WTC11 (cell line): ENCODE results near the gene SEPTIN8. TPM values are rescaled to one million over a fixed set of nuclear protein-coding genes. Genes with fewer than 3 reads are reported as not detected.

Experiments used
- ATAC-seq: fragments of 200-7000 bp; cut with Tn5 transposase; 2 replicates; pipeline ENCODE4 v1.10.0; 2021; ENCODE audit warnings: mild to moderate bottlenecking, moderate library complexity
- CTCF ChIA-PET: fragments of 300-600 bp; sonication (Branson Sonifier 250); formaldehyde crosslinking; loops from one replicate; lab custom pipeline; 2021; ENCODE audit warnings: antibody characterized with exemption; lab: Charles Lee
- POLR2A ChIA-PET: fragments of 350-600 bp; sonication (Branson Sonifier 250); formaldehyde crosslinking; loops from one replicate; lab custom pipeline; 2021; ENCODE audit warnings: antibody characterized with exemption; lab: Charles Lee
- DNase-seq: peaks from one replicate; pipeline ENCODE4 v3.0.0; 2021; ENCODE audit warnings: low spot score
- H3K27ac Mint-ChIP-seq: 2 replicates; pipeline ENCODE4 v1.8.0; 2021; ENCODE audit warnings: mixed read lengths
- H3K27me3 Mint-ChIP-seq: 2 replicates; pipeline ENCODE4 v1.8.0; 2021; ENCODE audit warnings: low read depth, mild to moderate bottlenecking, moderate library complexity, mixed read lengths
- H3K36me3 Mint-ChIP-seq: 2 replicates; pipeline ENCODE4 v1.8.0; 2021; ENCODE audit warnings: mixed read lengths
- H3K4me1 Mint-ChIP-seq: 2 replicates; pipeline ENCODE4 v1.8.0; 2022; ENCODE audit warnings: mixed read lengths
- H3K4me3 Mint-ChIP-seq: 2 replicates; pipeline ENCODE4 v1.8.0; 2021; ENCODE audit warnings: mild to moderate bottlenecking, moderate library complexity, mixed read lengths
- H3K9me3 Mint-ChIP-seq: 2 replicates; pipeline ENCODE4 v1.8.0; 2021; ENCODE audit warnings: mixed read lengths
- ATF3 ChIP-seq: sonication (generic); formaldehyde crosslinking; conservative IDR thresholded peaks from 2 replicates; pipeline ENCODE4 v1.8.1; 2022; ENCODE audit warnings: mild to moderate bottlenecking, missing genetic modification reagents
- ATF6 ChIP-seq: sonication (generic); formaldehyde crosslinking; IDR thresholded peaks from 2 replicates; pipeline ENCODE4 v1.8.1; 2023; ENCODE audit warnings: mild to moderate bottlenecking, missing genetic modification reagents
- CBFB ChIP-seq: sonication (generic); formaldehyde crosslinking; IDR thresholded peaks from 2 replicates; pipeline ENCODE4 v1.8.1; 2022; ENCODE audit warnings: mild to moderate bottlenecking, low read depth, missing genetic modification reagents
- CTCF ChIP-seq: fragments of 200-600 bp; IDR thresholded peaks from 2 replicates; pipeline ENCODE4 v1.8.0; 2022; ENCODE audit warnings: antibody characterized with exemption
- ETV6 ChIP-seq: sonication (generic); formaldehyde crosslinking; IDR thresholded peaks from 2 replicates; pipeline ENCODE4 v1.8.1; 2022; ENCODE audit warnings: mild to moderate bottlenecking, missing genetic modification reagents
- HMGA2 ChIP-seq: fragments of 250-450 bp; sonication (Bioruptor Pico); IDR thresholded peaks from 2 replicates; pipeline ENCODE4 v1.4.0; 2021; ENCODE audit warnings: mild to moderate bottlenecking, moderate library complexity
- JAZF1 ChIP-seq: fragments of 250-450 bp; sonication (Bioruptor Pico); IDR thresholded peaks from 2 replicates; pipeline ENCODE4 v1.9.0; 2021; ENCODE audit warnings: moderate library complexity, mild to moderate bottlenecking, inconsistent platforms
- NR3C1 ChIP-seq: sonication (generic); formaldehyde crosslinking; conservative IDR thresholded peaks from 2 replicates; pipeline ENCODE4 v1.8.1; 2023; ENCODE audit warnings: low read depth, mild to moderate bottlenecking, missing genetic modification reagents
- PRDM15 ChIP-seq: sonication (generic); formaldehyde crosslinking; IDR thresholded peaks from 2 replicates; pipeline ENCODE4 v1.8.0; 2022; ENCODE audit warnings: missing genetic modification reagents
- PREB ChIP-seq: sonication (generic); formaldehyde crosslinking; IDR thresholded peaks from 2 replicates; pipeline ENCODE4 v1.8.1; 2022; ENCODE audit warnings: mild to moderate bottlenecking, missing genetic modification reagents, moderate library complexity, borderline replicate concordance
- SOX15 ChIP-seq: fragments of 250-450 bp; sonication (Bioruptor Pico); IDR thresholded peaks from 2 replicates; pipeline ENCODE4 v1.9.0; 2021; ENCODE audit warnings: mild to moderate bottlenecking
- STAT6 ChIP-seq: sonication (generic); formaldehyde crosslinking; conservative IDR thresholded peaks from 2 replicates; pipeline ENCODE4 v1.8.1; 2023; ENCODE audit warnings: mild to moderate bottlenecking, low read depth, missing genetic modification reagents, moderate library complexity
- ZMAT4 ChIP-seq: fragments of 250-450 bp; sonication (Bioruptor Pico); IDR thresholded peaks from 2 replicates; pipeline ENCODE4 v1.9.0; 2021; ENCODE audit warnings: mild to moderate bottlenecking
- ZNF423 ChIP-seq: fragments of 250-450 bp; sonication (Bioruptor Pico); IDR thresholded peaks from 2 replicates; pipeline ENCODE4 v2.1.2; 2022; ENCODE audit warnings: mild to moderate bottlenecking, moderate library complexity
- ZNF512 ChIP-seq: sonication (generic); formaldehyde crosslinking; IDR thresholded peaks from 2 replicates; pipeline ENCODE4 v1.8.1; 2022; ENCODE audit warnings: missing genetic modification reagents, borderline replicate concordance
- ZNF532 ChIP-seq: fragments of 250-450 bp; sonication (Bioruptor Pico); IDR thresholded peaks from 2 replicates; pipeline ENCODE4 v1.9.0; 2021; ENCODE audit warnings: mild to moderate bottlenecking, borderline replicate concordance
- total RNA-seq: library from RNA; stranded (reverse); gene quantifications from 3 replicates; pipeline ENCODE4 v1.2.3, GENCODE V29; 2021

Gene SEPTIN8
- total RNA-seq, 1 experiment from 2014 or later, result 35.8 TPM

- TF ChIP-seq ZMAT4 (CRISPR knock-in tag) (no peak), ZNF532 (CRISPR knock-in tag) (no peak), CBFB (CRISPR knock-in tag) (no peak)
These were observed 6.4 kb downstream of the SEPTIN8 start (continued) for GRCh38 chr5:132770476-132771159.

- no peaks in the 10 kb centered on the region for H3K9me3 Mint-ChIP-seq
- 0 out of 2 replicates have a peak, but pooled peaks cover 2% of the 10 kb centered on the region for H3K36me3 Mint-ChIP-seq
- no peak overlapping the region for H3K4me3 Mint-ChIP-seq
- no peak overlapping the region for H3K27ac Mint-ChIP-seq
- ATAC-seq (no peak), DNase-seq (no peak)
- peaks cover 17% of the 10 kb centered on the region for H3K4me1 Mint-ChIP-seq
- H3K27me3 Mint-ChIP-seq, result no peaks in the 10 kb centered on the region
- POLR2A ChIA-PET, result no interaction called here
- CTCF ChIA-PET, result no interaction called here
- TF ChIP-seq ZNF512, result no peak
- TF ChIP-seq ATF6 (CRISPR knock-in tag), result no peak
- TF ChIP-seq ETV6 (CRISPR knock-in tag), result no peak
- no peak for TF ChIP-seq ATF3
- no peak for TF ChIP-seq CTCF
- TF ChIP-seq SOX15 (CRISPR knock-in tag), result no peak
- TF ChIP-seq NR3C1 (CRISPR knock-in tag), result no peak
- TF ChIP-seq PRDM15 (CRISPR knock-in tag), result no peak
- no peak for TF ChIP-seq HMGA2 (CRISPR knock-in tag)
- TF ChIP-seq JAZF1, result no peak
- TF ChIP-seq ZNF423, result no peak
- no peak for TF ChIP-seq STAT6
- TF ChIP-seq PREB, result no peak
- TF ChIP-seq, all 79 proteins: peak for 0
These were observed 8.6 kb downstream of the SEPTIN8 start for GRCh38 chr5:132768485-132768868.
